Ovary (tissue), 9 donors: Measurements from ENCODE around the gene FBRS. TPM values are rescaled to one million over a fixed set of nuclear protein-coding genes. Genes with fewer than 3 reads are reported as not detected.

Experiments
- DNase-seq, 5 donors: peaks; one replicate each; pipeline ENCODE4 v3.0.0-alpha.2; 2019 to 2020
- H3K27ac ChIP-seq, 2 donors: fragments of 200-600 bp; one replicate each; pipeline versions ENCODE4 v1.5.1 to v1.8.0; 2019 to 2022
- H3K27me3 ChIP-seq: fragments of 200-600 bp; one replicate; pipeline ENCODE4 v1.8.0; 2022
- H3K36me3 ChIP-seq: fragments of 200-600 bp; sonication (generic); one replicate; pipeline ENCODE4 v1.5.1; 2019
- H3K4me1 ChIP-seq: one replicate; pipeline ENCODE4 v1.8.1; 2013; ENCODE audit warnings: mild to moderate bottlenecking, moderate library complexity; ENCODE audit not compliant: insufficient read depth
- H3K4me3 ChIP-seq: fragments of 200-600 bp; sonication (generic); one replicate; pipeline ENCODE4 v1.5.1; 2017
- H3K9me3 ChIP-seq, 2 donors: fragments of 200-600 bp in 1 of 2; sonication (generic) in 1 of 2; one replicate each; pipeline versions ENCODE4 v1.5.1 to v1.8.1; 2013 to 2019; ENCODE audit warnings: mild to moderate bottlenecking in 1 of 2, moderate library complexity in 1 of 2
- EP300 ChIP-seq: sonication (generic); formaldehyde crosslinking; IDR thresholded peaks from one replicate; pipeline ENCODE4 v1.6.1; 2017; ENCODE audit warnings: antibody characterized with exemption
- POLR2A ChIP-seq: fragments of 450-650 bp; IDR thresholded peaks from one replicate; pipeline ENCODE4 v1.6.1; 2017; ENCODE audit warnings: antibody characterized with exemption, mild to moderate bottlenecking, moderate library complexity
- WGBS, 3 donors: extraction: QIAGEN DNeasy Blood & Tissue Kit in 1 of 3; methylation state at CpG; one replicate each; pipeline versions ENCODE4 v1.1.5 to v1.1.7; 2013 to 2017; 5-methylcytosine and 5-hydroxymethylcytosine counted together
- intact Hi-C, 4 donors: fragments of 100-400 bp; cut with DNase I; formaldehyde crosslinking; loops; one replicate each; pipeline versions ENCODE4 v1.11.0 to v1.15.1; 2022 to 2023
- polyA plus RNA-seq, 2 donors: library from polyadenylated mRNA; stranded (reverse); fragments of 200-250 nt in 1 of 2; fragments of 350-450 nt in 1 of 2; fragmentation: Illumina TruSeq in 1 of 2; extraction: RNeasy Lipid Tissue Mini Kit (QIAGEN cat#74804) in 1 of 2; gene quantifications; one replicate each; pipeline ENCODE4 v1.2.3, GENCODE V29; 2013 to 2014
- small RNA-seq: library from RNA; depleted of rRNA; stranded (forward); fragments of <200 nt; gene quantifications from one replicate; pipeline ENCODE3, GENCODE V24; 2016
- total RNA-seq, 7 donors: library from RNA; depleted of rRNA in 2 of 7; stranded (reverse); fragments of >200 nt in 2 of 7; fragmentation: NEBNext Ultra II Directional in 3 of 7; extraction: Animal tissue kit (Norgen Biotek cat#: 25700) in 3 of 7; gene quantifications; one replicate each; pipeline versions ENCODE4 v1.1.0 to v1.2.4, GENCODE V29; 2016 to 2023
- TF ChIP-seq, protein P1 (sequence below), 3 donors: fragments of 450-650 bp in 2 of 3; fragments of 200-600 bp in 1 of 3; IDR thresholded peaks; one replicate each; pipeline versions ENCODE4 v1.5.1 to v1.8.0; 2016 to 2022; ENCODE audit warnings: antibody characterized with exemption in 3 of 3, mild to moderate bottlenecking in 1 of 3
- donor health status: DM: no; HTN: no; CAD: no; lungs with moderate emphysema.
- donor health status: DM: no; HTN: no; CAD: no.
- donor health status: Bipolar disorder and iron deficiency.
- donor health status: DM: yes; HTN: yes; CAD: no.
- donor health status: DM: no; HTN: no; CAD: no.
- donor health status: DM: yes; HTN: yes; CAD: no.

Gene FBRS
- total and polyA plus RNA-seq, 9 donors, result 15.6 to 75.6 (median 56.2) TPM

DNA sequence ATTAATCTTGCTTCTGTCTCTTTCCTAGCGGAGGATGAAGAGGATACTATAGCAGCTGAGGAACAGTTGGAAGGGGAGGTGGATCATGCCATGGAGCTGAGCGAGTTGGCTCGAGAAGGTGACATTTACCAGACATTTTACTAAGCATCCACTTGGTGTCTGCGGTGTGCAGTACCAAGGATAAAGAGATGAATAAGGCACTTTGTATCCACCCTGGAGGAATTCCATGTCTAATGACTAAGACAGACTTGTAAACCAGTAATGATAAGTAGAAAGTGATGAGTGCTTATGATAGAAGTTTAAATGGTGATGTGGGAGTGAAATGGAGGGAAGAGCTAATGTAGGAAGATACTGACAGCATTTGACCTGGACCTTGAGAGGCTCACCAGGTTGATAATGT is 52.7 kb downstream of the FBRS start:
- 92 to 95% (median 93%) methylated on average over 4 of the region's 4 CpGs for WGBS, 3 donors
- Histone ChIP-seq H3K27ac (no peak overlapping the region), H3K9me3 (no peaks in the 10 kb centered on the region), H3K36me3 (peaks cover 3% of the 10 kb centered on the region), H3K4me3 (no peak overlapping the region), H3K4me1 (no peaks in the 10 kb centered on the region), H3K27me3 (no peaks in the 10 kb centered on the region)
- TF ChIP-seq EP300, result no peak
- TF ChIP-seq, protein P1, sequence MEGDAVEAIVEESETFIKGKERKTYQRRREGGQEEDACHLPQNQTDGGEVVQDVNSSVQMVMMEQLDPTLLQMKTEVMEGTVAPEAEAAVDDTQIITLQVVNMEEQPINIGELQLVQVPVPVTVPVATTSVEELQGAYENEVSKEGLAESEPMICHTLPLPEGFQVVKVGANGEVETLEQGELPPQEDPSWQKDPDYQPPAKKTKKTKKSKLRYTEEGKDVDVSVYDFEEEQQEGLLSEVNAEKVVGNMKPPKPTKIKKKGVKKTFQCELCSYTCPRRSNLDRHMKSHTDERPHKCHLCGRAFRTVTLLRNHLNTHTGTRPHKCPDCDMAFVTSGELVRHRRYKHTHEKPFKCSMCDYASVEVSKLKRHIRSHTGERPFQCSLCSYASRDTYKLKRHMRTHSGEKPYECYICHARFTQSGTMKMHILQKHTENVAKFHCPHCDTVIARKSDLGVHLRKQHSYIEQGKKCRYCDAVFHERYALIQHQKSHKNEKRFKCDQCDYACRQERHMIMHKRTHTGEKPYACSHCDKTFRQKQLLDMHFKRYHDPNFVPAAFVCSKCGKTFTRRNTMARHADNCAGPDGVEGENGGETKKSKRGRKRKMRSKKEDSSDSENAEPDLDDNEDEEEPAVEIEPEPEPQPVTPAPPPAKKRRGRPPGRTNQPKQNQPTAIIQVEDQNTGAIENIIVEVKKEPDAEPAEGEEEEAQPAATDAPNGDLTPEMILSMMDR (IDR thresholded peaks at IDR 0.05), result no peak
- no peak for TF ChIP-seq POLR2A
- no peak for DNase-seq
- intact Hi-C loops, result no loop called here

DNA sequence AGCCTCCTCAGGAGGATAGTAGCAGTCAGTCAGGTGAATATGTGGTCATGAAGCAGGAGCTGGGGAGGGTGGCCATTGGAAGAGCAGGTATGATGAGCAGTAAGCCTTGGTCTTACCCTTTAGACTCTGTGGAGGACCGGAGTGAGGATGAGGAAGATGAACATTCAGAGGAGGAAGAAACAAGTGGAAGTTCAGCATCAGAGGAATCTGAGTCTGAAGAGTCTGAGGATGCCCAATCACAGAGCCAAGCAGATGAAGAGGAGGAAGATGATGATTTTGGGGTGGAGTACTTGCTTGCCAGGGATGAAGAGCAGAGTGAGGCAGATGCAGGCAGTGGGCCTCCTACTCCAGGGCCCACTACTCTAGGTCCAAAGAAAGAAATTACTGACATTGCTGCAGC is 53.5 kb downstream of the FBRS start:
- Histone ChIP-seq H3K36me3 (peaks cover 3% of the 10 kb centered on the region), H3K4me1 (no peaks in the 10 kb centered on the region), H3K9me3 (no peaks in the 10 kb centered on the region), H3K4me3 (no peak overlapping the region), H3K27me3 (no peaks in the 10 kb centered on the region), H3K27ac (no peak overlapping the region)
- no peak for DNase-seq
- 84 to 98% (median 95%) methylated on average over 1 of the region's 1 CpG for WGBS, 3 donors
- intact Hi-C loops, result no loop called here
- TF ChIP-seq POLR2A, result no peak

- peak in 1 of 5 donors; percentile 7 for DNase-seq
- peaks cover 3% of the 10 kb centered on the region for H3K36me3 ChIP-seq
- no peaks in the 10 kb centered on the region for H3K27me3 ChIP-seq
- no peak overlapping the region for H3K4me3 ChIP-seq
- TF ChIP-seq POLR2A (no peak), EP300 (no peak)
- TF ChIP-seq, protein P1 (IDR thresholded peaks at IDR 0.05), result no peak
- no peaks in the 10 kb centered on the region for H3K9me3 ChIP-seq
- intact Hi-C loops, result no loop called here
- no peak overlapping the region for H3K27ac ChIP-seq
- H3K4me1 ChIP-seq, result no peaks in the 10 kb centered on the region
- WGBS, 3 donors, result 79 to 88% (median 79%) methylated on average over 17 of the region's 17 CpGs
Observed at GRCh38 chr16:30715750-30716445, 57.7 kb downstream of the FBRS start.

DNA sequence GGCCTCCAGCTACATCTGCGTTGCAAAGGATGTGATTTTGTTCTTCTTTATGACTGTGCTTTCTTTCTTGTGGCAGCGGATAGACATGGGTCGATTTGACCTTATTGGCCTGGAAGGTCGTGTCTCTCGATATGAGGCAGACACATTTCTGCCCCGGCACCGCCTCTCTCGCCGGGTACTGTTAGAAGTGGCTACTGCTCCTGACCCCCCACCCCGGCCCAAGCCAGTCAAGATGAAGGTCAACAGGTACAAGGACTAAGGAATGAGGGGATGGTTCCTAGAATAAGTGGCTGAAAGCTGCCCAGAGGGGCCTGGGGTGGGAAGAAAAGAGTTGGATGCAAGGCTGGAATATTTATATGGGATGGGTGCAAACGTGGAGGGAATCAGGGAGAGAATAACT is 61.9 kb downstream of the FBRS start:
- H3K27me3 ChIP-seq, result no peaks in the 10 kb centered on the region
- TF ChIP-seq, protein P1 (IDR thresholded peaks at IDR 0.05), result no peak
- TF ChIP-seq POLR2A, result no peak
- TF ChIP-seq EP300, result no peak
- DNase-seq, result no peak
- H3K4me1 ChIP-seq, result no peaks in the 10 kb centered on the region
- H3K27ac ChIP-seq, result no peak overlapping the region
- intact Hi-C loops, result loop anchor here in 2 of 4 donors (10.0 kb wide), 2 partner anchors 65 to 585 kb away; partner anchors contain the start of gene ZNF629 (in 1 of the 2)
- H3K9me3 ChIP-seq, result no peaks in the 10 kb centered on the region
- no peak overlapping the region for H3K4me3 ChIP-seq
- WGBS, 3 donors, result 78 to 85% (median 79%) methylated on average over 11 of the region's 11 CpGs
- H3K36me3 ChIP-seq, result peaks cover 2% of the 10 kb centered on the region

Small RNAs within 50 kb of the gene (small RNA-seq; reads per million reads assigned to genes)
- gene AC093249.1 (not detected), gene RNU6-1043P (not detected), gene RNU6-416P (not detected), gene SNORA30 (0.60 reads per million, percentile 27 among the genes with 10 or more reads in this experiment)

Other genes starting within 250 kb of the FBRS start
- 10 to 100 TPM; 13.2 to 34.4 (median 22.9) TPM for gene DCTPP1, start 228.4 kb upstream of the FBRS start, total RNA-seq
- 10 to 100 TPM; 16.3 to 20.3 TPM for gene DCTPP1, start 228.4 kb upstream of the FBRS start, polyA plus RNA-seq
- gene SEPHS2, start 212.6 kb upstream of the FBRS start, total RNA-seq, result 10 to 100 TPM; 13.1 to 38.9 (median 25.6) TPM
- gene SEPHS2, start 212.6 kb upstream of the FBRS start, polyA plus RNA-seq, result 10 to 100 TPM; 19.3 to 37.1 TPM
- 1 to 10 TPM in 6 of 7 donors, under 1 TPM in 1; 0.95 to 2.9 (median 2.0) TPM for gene ITGAL, start 185.7 kb upstream of the FBRS start, total RNA-seq
- 10 to 100 TPM in 1 of 2 donors, under 1 TPM in 1; 0.90 to 13.1 TPM for gene ITGAL, start 185.7 kb upstream of the FBRS start, polyA plus RNA-seq
- 10 to 100 TPM; 20.5 to 43.2 (median 38.6) TPM for gene ZNF768, start 131.9 kb upstream of the FBRS start, total RNA-seq
- gene ZNF768, start 131.9 kb upstream of the FBRS start, polyA plus RNA-seq, result 10 to 100 TPM; 12.4 to 40.6 TPM
- gene ZNF747, start 123.6 kb upstream of the FBRS start, total RNA-seq, result 10 to 100 TPM; 11.9 to 19.2 (median 12.9) TPM
- gene ZNF747, start 123.6 kb upstream of the FBRS start, polyA plus RNA-seq, result 10 to 100 TPM in 1 of 2 donors, 1 to 10 TPM in 1; 8.4 to 11.4 TPM
- gene ZNF764, start 100.1 kb upstream of the FBRS start, total RNA-seq, result 10 to 100 TPM in 5 of 7 donors, 1 to 10 TPM in 2; 6.8 to 14.5 (median 13.2) TPM
- gene ZNF764, start 100.1 kb upstream of the FBRS start, polyA plus RNA-seq, result 1 to 10 TPM; 4.3 to 9.6 TPM
- gene ZNF688, start 86.7 kb upstream of the FBRS start, total RNA-seq, result 10 to 100 TPM; 10.4 to 31.2 (median 15.4) TPM
- 10 to 100 TPM; 10.3 to 16.1 TPM for gene ZNF688, start 86.7 kb upstream of the FBRS start, polyA plus RNA-seq
- gene ZNF785, start 72.7 kb upstream of the FBRS start, total RNA-seq, result 10 to 100 TPM in 5 of 7 donors, 1 to 10 TPM in 2; 7.0 to 29.4 (median 22.2) TPM
- gene ZNF785, start 72.7 kb upstream of the FBRS start, polyA plus RNA-seq, result 10 to 100 TPM; 11.7 to 14.8 TPM
- 10 to 100 TPM in 5 of 7 donors, 1 to 10 TPM in 2; 6.2 to 13.2 (median 11.6) TPM for gene ZNF689, start 48.0 kb upstream of the FBRS start, total RNA-seq
- 1 to 10 TPM; 6.9 to 8.8 TPM for gene ZNF689, start 48.0 kb upstream of the FBRS start, polyA plus RNA-seq
- gene PRR14, start 7.5 kb upstream of the FBRS start, total RNA-seq, result 10 to 100 TPM; 20.6 to 76.2 (median 50.3) TPM
- gene PRR14, start 7.5 kb upstream of the FBRS start, polyA plus RNA-seq, result 10 to 100 TPM; 37.1 to 52.4 TPM
- gene SRCAP, start 40.7 kb downstream of the FBRS start, total RNA-seq, result 10 to 100 TPM; 11.4 to 73.1 (median 55.1) TPM
- gene SRCAP, start 40.7 kb downstream of the FBRS start, polyA plus RNA-seq, result 10 to 100 TPM; 13.5 to 20.9 TPM
- 10 to 100 TPM; 14.2 to 41.6 (median 21.0) TPM for gene PHKG2, start 90.0 kb downstream of the FBRS start, total RNA-seq
- 10 to 100 TPM; 13.1 to 20.6 TPM for gene PHKG2, start 90.0 kb downstream of the FBRS start, polyA plus RNA-seq
- 10 to 100 TPM in 1 of 7 donors, 1 to 10 TPM in 6; 1.2 to 27.0 (median 5.1) TPM for gene CFAP119, start 103.6 kb downstream of the FBRS start, total RNA-seq
- 1 to 10 TPM; 2.1 to 4.6 TPM for gene CFAP119, start 103.6 kb downstream of the FBRS start, polyA plus RNA-seq
- 100 to 1,000 TPM in 3 of 7 donors, 10 to 100 TPM in 4; 74.4 to 143 (median 94.3) TPM for gene RNF40, start 103.9 kb downstream of the FBRS start, total RNA-seq
- gene RNF40, start 103.9 kb downstream of the FBRS start, polyA plus RNA-seq, result 100 to 1,000 TPM in 1 of 2 donors, 10 to 100 TPM in 1; 67.2 to 110 TPM
- gene ZNF629, start 128.8 kb downstream of the FBRS start, total RNA-seq, result 10 to 100 TPM in 6 of 7 donors, 1 to 10 TPM in 1; 9.4 to 26.3 (median 21.9) TPM
- 10 to 100 TPM in 1 of 2 donors, 1 to 10 TPM in 1; 8.2 to 12.4 TPM for gene ZNF629, start 128.8 kb downstream of the FBRS start, polyA plus RNA-seq
- gene BCL7C, start 235.6 kb downstream of the FBRS start, total RNA-seq, result 10 to 100 TPM; 34.4 to 54.8 (median 49.0) TPM
- 10 to 100 TPM; 13.3 to 44.1 TPM for gene BCL7C, start 235.6 kb downstream of the FBRS start, polyA plus RNA-seq
- 10 to 100 TPM in 5 of 7 donors, 1 to 10 TPM in 2; 7.0 to 22.4 (median 14.4) TPM for gene CTF1, start 238.2 kb downstream of the FBRS start, total RNA-seq
- gene CTF1, start 238.2 kb downstream of the FBRS start, polyA plus RNA-seq, result 10 to 100 TPM in 1 of 2 donors, 1 to 10 TPM in 1; 7.9 to 16.2 TPM